AG04450 (cell line): Measurements from ENCODE around the gene KRTAP9-8. TPM values are rescaled to one million over a fixed set of nuclear protein-coding genes. Genes with fewer than 3 reads are reported as not detected.
"Not testable (repeated sequence)": the region's sequence is repeated elsewhere in the genome, so short reads cannot be mapped to it uniquely, and the experiment has no call there.

ENCODE experiments used
- CTCF ChIA-PET: fragments of 300-600, 350-600 bp; formaldehyde crosslinking; extraction: SDS; loops from one replicate; lab custom pipeline; 2022; ENCODE audit warnings: antibody characterized with exemption, inconsistent platforms; lab: Charles Lee
- POLR2A ChIA-PET: fragments of 350-600 bp; formaldehyde crosslinking; extraction: SDS; loops from one replicate; lab custom pipeline; 2021; ENCODE audit warnings: antibody characterized with exemption, inconsistent platforms; lab: Yijun Ruan, JAX
- DNase-seq: peaks from one replicate; pipeline ENCODE4 v3.0.0-alpha.2; 2011; ENCODE audit warnings: low read depth, low spot score
- H3K27ac ChIP-seq: one replicate; pipeline ENCODE4 v1.5.1; 2012; ENCODE audit warnings: low read depth, low read length, control low read depth
- H3K27me3 ChIP-seq: one replicate; pipeline ENCODE4 v1.6.0; 2012; ENCODE audit warnings: low read length; ENCODE audit not compliant: control insufficient read depth, insufficient read depth
- H3K4me3 ChIP-seq: 2 replicates; pipeline ENCODE4 v1.5.1; 2011; ENCODE audit warnings: mild to moderate bottlenecking, low read depth, low read length, control low read depth
- H3K9me3 ChIP-seq: 2 replicates; pipeline ENCODE4 v1.5.1; 2012; ENCODE audit warnings: low read length; ENCODE audit not compliant: control insufficient read depth, insufficient read depth
- polyA minus RNA-seq: library from RNA; depleted of rRNA, polyadenylated mRNA; stranded (reverse); fragments of >200 nt; gene quantifications from 2 replicates; pipeline ENCODE4 v1.2.3, GENCODE V29; 2011; rRNA and poly(A)+ RNA removed
- polyA plus RNA-seq: library from polyadenylated mRNA; depleted of rRNA; stranded (reverse); fragments of >200 nt; gene quantifications from 2 replicates; pipeline ENCODE4 v1.2.3, GENCODE V29; 2011; rRNA removed
- TF ChIP-seq, protein P1 (sequence below): IDR thresholded peaks from 2 replicates; pipeline ENCODE4 v1.5.1; 2011; ENCODE audit warnings: low read depth, low read length, control low read depth, inconsistent platforms

KRTAP9-8 gene, protein sequence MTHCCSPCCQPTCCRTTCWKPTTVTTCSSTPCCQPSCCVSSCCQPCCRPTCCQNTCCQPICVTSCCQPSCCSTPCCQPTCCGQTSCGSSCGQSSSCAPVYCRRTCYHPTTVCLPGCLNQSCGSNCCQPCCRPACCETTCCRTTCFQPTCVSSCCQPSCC
- polyA plus RNA-seq (not detected in 2 replicates), polyA minus RNA-seq (not detected in 2 replicates)

GRCh38 chr17:41237949-41238437, at the start of gene KRTAP9-8:
Gene KRTAP9-8, plus strand, starts transcription at chr17:41237999. Its CDS starts 53 bp downstream, at chr17:41238052.
- DNase-seq, H3K4me3 ChIP-seq, H3K27me3 ChIP-seq, POLR2A ChIA-PET, H3K9me3 ChIP-seq, H3K27ac ChIP-seq, CTCF ChIA-PET: not testable (repeated sequence)

GRCh38 chr17:41189837-41190318, 47.9 kb upstream of the KRTAP9-8 start, which contains the start of gene KRTAP9-1:
Gene KRTAP9-1, plus strand, starts transcription at chr17:41189887. Its CDS starts 0 bp downstream, at chr17:41189887.
- H3K27me3 ChIP-seq, DNase-seq, H3K4me3 ChIP-seq, H3K27ac ChIP-seq, H3K9me3 ChIP-seq, POLR2A ChIA-PET: not testable (repeated sequence)
- CTCF ChIA-PET, result interaction anchor here (0.6 kb wide), 1 partner anchor 132 kb away, joined by 3 read pairs; no protein-coding TSS in a partner anchor

- DNase-seq, result no peak
- POLR2A ChIA-PET, result no interaction called here
- Histone ChIP-seq H3K27ac (no peak overlapping the region), H3K27me3 (peaks cover 6% of the 10 kb centered on the region), H3K4me3 (no peak overlapping the region), H3K9me3 (peaks cover 5% of the 10 kb centered on the region; the same call in 1 of the 2 replicates)
- TF ChIP-seq, protein P1, sequence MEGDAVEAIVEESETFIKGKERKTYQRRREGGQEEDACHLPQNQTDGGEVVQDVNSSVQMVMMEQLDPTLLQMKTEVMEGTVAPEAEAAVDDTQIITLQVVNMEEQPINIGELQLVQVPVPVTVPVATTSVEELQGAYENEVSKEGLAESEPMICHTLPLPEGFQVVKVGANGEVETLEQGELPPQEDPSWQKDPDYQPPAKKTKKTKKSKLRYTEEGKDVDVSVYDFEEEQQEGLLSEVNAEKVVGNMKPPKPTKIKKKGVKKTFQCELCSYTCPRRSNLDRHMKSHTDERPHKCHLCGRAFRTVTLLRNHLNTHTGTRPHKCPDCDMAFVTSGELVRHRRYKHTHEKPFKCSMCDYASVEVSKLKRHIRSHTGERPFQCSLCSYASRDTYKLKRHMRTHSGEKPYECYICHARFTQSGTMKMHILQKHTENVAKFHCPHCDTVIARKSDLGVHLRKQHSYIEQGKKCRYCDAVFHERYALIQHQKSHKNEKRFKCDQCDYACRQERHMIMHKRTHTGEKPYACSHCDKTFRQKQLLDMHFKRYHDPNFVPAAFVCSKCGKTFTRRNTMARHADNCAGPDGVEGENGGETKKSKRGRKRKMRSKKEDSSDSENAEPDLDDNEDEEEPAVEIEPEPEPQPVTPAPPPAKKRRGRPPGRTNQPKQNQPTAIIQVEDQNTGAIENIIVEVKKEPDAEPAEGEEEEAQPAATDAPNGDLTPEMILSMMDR, result no peak
- CTCF ChIA-PET, result interaction anchor here (0.6 kb wide), 1 partner anchor 132 kb away, joined by 3 read pairs; no protein-coding TSS in a partner anchor
Measured at GRCh38 chr17:41190328-41190727, 47.5 kb upstream of the KRTAP9-8 start.

DNA sequence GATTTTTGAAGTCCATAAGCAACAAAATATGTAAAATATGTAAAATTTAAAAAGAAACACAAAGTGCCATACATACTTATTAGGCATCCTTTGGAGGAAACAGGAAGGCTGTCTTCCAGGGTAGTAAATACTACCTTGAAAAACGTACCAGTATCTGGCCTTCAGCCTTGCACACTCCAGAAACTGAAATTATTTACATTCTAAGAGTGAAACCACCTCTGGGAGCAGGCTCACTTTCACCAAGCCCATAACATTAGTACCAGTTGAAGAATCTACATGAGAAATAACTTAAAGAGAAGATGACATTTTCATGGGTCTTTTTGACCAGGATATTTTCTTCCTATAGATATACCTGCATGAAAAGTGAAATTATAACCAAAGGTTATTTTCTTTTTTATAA, 41.7 kb upstream of the KRTAP9-8 start:
- H3K4me3 ChIP-seq, result no peak overlapping the region
- H3K9me3 ChIP-seq, result no peaks in the 10 kb centered on the region
- no peaks in the 10 kb centered on the region for H3K27me3 ChIP-seq
- POLR2A ChIA-PET, result no interaction called here
- TF ChIP-seq, protein P1, result no peak
- CTCF ChIA-PET, result no interaction called here
- H3K27ac ChIP-seq, result no peak overlapping the region
- DNase-seq, result no peak

DNA sequence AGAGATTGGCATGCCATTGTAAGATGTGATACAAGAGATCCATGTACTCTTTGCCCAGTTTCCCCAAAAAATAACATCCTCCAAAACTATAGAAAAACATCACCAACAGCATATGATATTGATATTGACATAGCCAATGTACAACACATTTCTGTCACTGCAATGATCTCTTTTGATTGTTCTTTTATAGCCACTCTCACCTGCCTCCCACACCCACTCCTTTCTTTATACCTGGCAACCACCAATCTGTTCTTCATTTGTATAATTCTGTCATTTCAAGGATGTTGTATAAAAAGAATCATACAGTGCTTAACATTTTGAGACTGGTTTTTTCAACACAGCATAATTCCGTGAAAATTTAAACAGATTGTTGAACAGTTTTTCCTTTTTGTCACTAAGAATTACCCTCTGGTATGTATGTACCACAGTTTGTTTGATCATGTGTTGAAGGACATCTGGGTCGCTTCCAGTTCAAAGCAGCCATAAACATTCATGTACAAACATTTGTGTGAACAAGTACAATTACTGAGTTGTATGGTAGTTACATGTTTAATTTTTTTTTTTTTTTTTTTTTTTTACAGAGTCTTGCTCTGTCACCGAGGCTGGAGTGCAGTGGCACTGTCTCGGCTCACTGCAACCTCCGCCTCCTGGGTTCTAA, 38.2 kb upstream of the KRTAP9-8 start:
- Histone ChIP-seq H3K4me3 (no peak overlapping the region), H3K27ac (no peak overlapping the region), H3K9me3 (no peaks in the 10 kb centered on the region), H3K27me3 (no peaks in the 10 kb centered on the region)
- TF ChIP-seq, protein P1, result no peak
- POLR2A ChIA-PET, result no interaction called here
- CTCF ChIA-PET, result no interaction called here
- DNase-seq, result no peak
